Measurements from ENCODE around the gene PLXNA1. TPM values are rescaled to one million over a fixed set of nuclear protein-coding genes. Genes with fewer than 3 reads are reported as not detected.

PLXNA1 gene
- total and polyA plus RNA-seq, 2 of the 8 experiments (the other 6 are each of a cell fraction or from before 2014, with no cell fraction given), result 47.5 to 54.9 TPM

DNA sequence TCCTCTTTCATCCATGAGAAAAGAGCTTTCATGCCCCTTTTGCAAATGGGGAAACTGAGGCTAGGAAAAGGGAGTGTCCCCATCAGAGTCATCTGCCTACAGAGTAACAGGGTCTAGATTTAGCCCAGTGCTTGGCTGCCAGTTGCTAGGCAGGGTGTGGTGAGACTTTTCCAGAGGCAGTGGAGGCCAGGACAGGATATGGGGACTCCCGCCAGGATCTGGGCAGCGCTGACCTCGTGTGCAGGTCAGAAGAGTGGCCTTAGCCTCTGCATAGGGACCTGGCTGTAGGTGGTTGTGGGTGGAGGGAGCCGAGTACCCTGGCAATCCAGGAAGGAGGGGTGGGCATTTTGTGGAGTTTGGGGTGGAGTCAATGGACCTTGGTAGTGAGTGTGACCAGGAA is 4.2 kb downstream of the PLXNA1 start:
- Histone ChIP-seq H4K20me1 (replicated peaks in 1 of 2; ENCODE audit: control insufficient read depth in 1 of 2, insufficient read depth in 2 of 2, low read length in 2 of 2) (peaks cover 26 to 54% of the 10 kb centered on the region in 2 experiments), H3K79me2 (ENCODE audit: control insufficient read depth in 1 of 2, insufficient read depth in 2 of 2, low read length in 2 of 2) (peaks cover 8 to 62% of the 10 kb centered on the region in 2 experiments; a peak in 3 of 4 replicates)
- TF ChIP-seq CEBPB (IDR thresholded peaks at IDR 0.05; ENCODE audit: low read depth, low read length) (no peak), ASH2L (IDR thresholded peaks at IDR 0.05; ENCODE audit: low read length) (no peak), KDM5A (IDR thresholded peaks at IDR 0.05; ENCODE audit: low read length) (no peak), YY1 (IDR thresholded peaks at IDR 0.05; ENCODE audit: low read depth, low read length) (no peak), HDAC2 (IDR thresholded peaks at IDR 0.05; ENCODE audit: borderline replicate concordance in 1 of 2, low read depth in 2 of 2, low read length in 2 of 2) (no peak), BRCA1 (IDR thresholded peaks at IDR 0.05; ENCODE audit: low read depth, low read length) (no peak), CREB1 (IDR thresholded peaks at IDR 0.05) (no peak), RFX5 (IDR thresholded peaks at IDR 0.05; ENCODE audit: borderline replicate concordance, low read depth, low read length) (no peak), SP1 (IDR thresholded peaks at IDR 0.05; ENCODE audit: low read depth, low read length) (no peak), TCF12 (IDR thresholded peaks at IDR 0.05; ENCODE audit: low read depth, low read length) (no peak), CHD2 (IDR thresholded peaks at IDR 0.05; ENCODE audit: low read length) (no peak)
- TF ChIP-seq, protein P1, sequence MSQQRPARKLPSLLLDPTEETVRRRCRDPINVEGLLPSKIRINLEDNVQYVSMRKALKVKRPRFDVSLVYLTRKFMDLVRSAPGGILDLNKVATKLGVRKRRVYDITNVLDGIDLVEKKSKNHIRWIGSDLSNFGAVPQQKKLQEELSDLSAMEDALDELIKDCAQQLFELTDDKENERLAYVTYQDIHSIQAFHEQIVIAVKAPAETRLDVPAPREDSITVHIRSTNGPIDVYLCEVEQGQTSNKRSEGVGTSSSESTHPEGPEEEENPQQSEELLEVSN (IDR thresholded peaks at IDR 0.05), result no peak
- TF ChIP-seq, protein P2, sequence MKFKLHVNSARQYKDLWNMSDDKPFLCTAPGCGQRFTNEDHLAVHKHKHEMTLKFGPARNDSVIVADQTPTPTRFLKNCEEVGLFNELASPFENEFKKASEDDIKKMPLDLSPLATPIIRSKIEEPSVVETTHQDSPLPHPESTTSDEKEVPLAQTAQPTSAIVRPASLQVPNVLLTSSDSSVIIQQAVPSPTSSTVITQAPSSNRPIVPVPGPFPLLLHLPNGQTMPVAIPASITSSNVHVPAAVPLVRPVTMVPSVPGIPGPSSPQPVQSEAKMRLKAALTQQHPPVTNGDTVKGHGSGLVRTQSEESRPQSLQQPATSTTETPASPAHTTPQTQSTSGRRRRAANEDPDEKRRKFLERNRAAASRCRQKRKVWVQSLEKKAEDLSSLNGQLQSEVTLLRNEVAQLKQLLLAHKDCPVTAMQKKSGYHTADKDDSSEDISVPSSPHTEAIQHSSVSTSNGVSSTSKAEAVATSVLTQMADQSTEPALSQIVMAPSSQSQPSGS (IDR thresholded peaks at IDR 0.05; ENCODE audit: low read length), result no peak

More for the DNA sequence above, 4.2 kb downstream of the PLXNA1 start:
- H3K27me3 ChIP-seq (replicated peaks in 1 of 4; ENCODE audit: control insufficient read depth in 3 of 4, extremely low read depth in 1 of 4, insufficient read depth in 3 of 4, low read length in 3 of 4), result peaks cover 0 to 1% (median under 1%) of the 10 kb centered on the region in 4 experiments; a peak in 1 of 7 replicates
- CTCF ChIA-PET (ENCODE audit: partially characterized antibody), result interaction anchor here (2.7 to 10.0 kb wide), 3 partner anchors 8 to 235 kb away, joined by 11 to 74 read pairs (median 13); no protein-coding TSS in a partner anchor
- no peak overlapping the region for H3K27ac ChIP-seq (ENCODE audit: low read depth, low read length)
- no peaks in the 10 kb centered on the region for H3K9me3 ChIP-seq (ENCODE audit: insufficient read depth in 2 of 2, low read depth in 1 of 2, low read length in 1 of 2)
- H4K8ac ChIP-seq (ENCODE audit: extremely low read depth, insufficient read depth, low read length), result no peak overlapping the region
- H3K23ac ChIP-seq (ENCODE audit: insufficient read length), result no peak overlapping the region
- H3K4me3 ChIP-seq (ENCODE audit: extremely low read depth in 1 of 4, insufficient read depth in 2 of 4, low read depth in 3 of 4, low read length in 4 of 4), result no peak overlapping the region
- H3K79me1 ChIP-seq (ENCODE audit: low read depth, low read length), result peaks cover 32% of the 10 kb centered on the region
- no peak overlapping the region for H3K9ac ChIP-seq (replicated peaks in 1 of 4; ENCODE audit: extremely low read depth in 1 of 4, low read depth in 3 of 4, low read length in 3 of 4)
- H3K4me1 ChIP-seq (replicated peaks in 1 of 4; ENCODE audit: control insufficient read depth in 3 of 4, insufficient read depth in 4 of 4, low read length in 3 of 4), result peaks cover 0 to 22% (median 9%) of the 10 kb centered on the region in 4 experiments; a peak in 6 of 7 replicates
- H3K4me2 ChIP-seq (ENCODE audit: insufficient read depth in 1 of 2, low read depth in 2 of 2, low read length in 2 of 2), result no peak overlapping the region
- DNase-seq (ENCODE audit: low read depth in 1 of 2, low spot score in 2 of 2) (no peak), FAIRE-seq (no peak)
- no peak overlapping the region for H3K56ac ChIP-seq (replicated peaks; ENCODE audit: insufficient read length, low read depth, low read length)
- no peak overlapping the region for H2BK20ac ChIP-seq (ENCODE audit: low read length)
- H3K36me3 ChIP-seq (ENCODE audit: control insufficient read depth in 2 of 4, insufficient read depth in 4 of 4, low read length in 3 of 4), result peaks cover 2 to 16% (median 11%) of the 10 kb centered on the region in 4 experiments; a peak in 6 of 8 replicates
- POLR2A ChIA-PET (ENCODE audit: partially characterized antibody), result no interaction called here
- H4K91ac ChIP-seq (replicated peaks; ENCODE audit: insufficient read length, low read length), result no peak overlapping the region
- H3K14ac ChIP-seq (ENCODE audit: insufficient read length), result no peak overlapping the region
- H2BK5ac ChIP-seq (ENCODE audit: low read depth, low read length), result 0 out of 2 replicates have a peak overlapping the region, but pooled peaks have one; percentile 40
- no peak overlapping the region for H2BK15ac ChIP-seq (ENCODE audit: low read length)
- no peak overlapping the region for H2AK5ac ChIP-seq (ENCODE audit: low read depth, low read length)
- no peak overlapping the region for H2AFZ ChIP-seq (ENCODE audit: low read length)
- H3K4ac ChIP-seq (replicated peaks; ENCODE audit: insufficient read length, low read depth, low read length), result no peak overlapping the region
- H2BK120ac ChIP-seq (replicated peaks; ENCODE audit: low read depth, low read length), result no peak overlapping the region
- WGBS, 2 experiments (ENCODE audit: extremely low coverage in 1 of 2, insufficient coverage in 1 of 2, insufficient read length in 1 of 2, insufficient replicate concordance in 2 of 2, low coverage in 1 of 2, low lambda C conversion rate in 2 of 2, missing lambda C conversion rate in 1 of 2), result 84% methylated on average over 4 of the region's 4 CpGs; no CpG with 5 or more reads in 1 of the 2 experiments
- H2BK12ac ChIP-seq (ENCODE audit: low read depth, low read length), result no peak overlapping the region
- H3K23me2 ChIP-seq (ENCODE audit: low read depth, low read length), result peaks cover 6% of the 10 kb centered on the region; the same call in 1 of the 2 replicates
- H4K5ac ChIP-seq (ENCODE audit: insufficient read length, low read depth, low read length), result no peak overlapping the region
- H3K18ac ChIP-seq (ENCODE audit: extremely low read depth, low read length), result no peak overlapping the region

All from H1 (cell line).